Gastroesophageal sphincter (tissue), 4 donors: Measurements from ENCODE around the gene FAM98B. TPM values are rescaled to one million over a fixed set of nuclear protein-coding genes. Genes with fewer than 3 reads are reported as not detected.

ENCODE experiments used
- ATAC-seq: fragments of 150-250 bp; one replicate; pipeline ENCODE4 v1.9.1; 2016; ENCODE audit warnings: mild to moderate bottlenecking, moderate library complexity
- H3K27ac ChIP-seq, 4 donors: fragments of 200-600 bp; sonication (generic) in 3 of 4; 1 replicate in 3 of 4; 2 replicates in 1 of 4; pipeline ENCODE4 v1.5.1; 2016 to 2019
- H3K27me3 ChIP-seq: fragments of 200-600 bp; sonication (generic); one replicate; pipeline ENCODE4 v1.5.1; 2019
- H3K36me3 ChIP-seq, 2 donors: fragments of 200-600 bp; sonication (generic); one replicate each; pipeline ENCODE4 v1.5.1; 2019; ENCODE audit warnings: control low read depth in 1 of 2
- H3K4me1 ChIP-seq, 3 donors: fragments of 200-600 bp; sonication (generic); 1 replicate in 2 of 3; 2 replicates in 1 of 3; pipeline ENCODE4 v1.5.1; 2016 to 2019; ENCODE audit warnings: control low read depth in 2 of 3
- H3K4me3 ChIP-seq, 2 donors: fragments of 200-600 bp; sonication (generic); one replicate each; pipeline ENCODE4 v1.5.1; 2019; ENCODE audit warnings: mild to moderate bottlenecking in 1 of 2, moderate library complexity in 1 of 2
- H3K9me3 ChIP-seq, 3 donors: fragments of 200-600 bp; sonication (generic); one replicate each; pipeline ENCODE4 v1.5.1; 2017 to 2019; ENCODE audit warnings: control low read depth in 2 of 3
- EP300 ChIP-seq: sonication (generic); formaldehyde crosslinking; IDR thresholded peaks from one replicate; pipeline ENCODE4 v1.6.1; 2017; ENCODE audit warnings: antibody characterized with exemption, mild to moderate bottlenecking
- POLR2A ChIP-seq, 2 donors: fragments of 450-650 bp; IDR thresholded peaks; one replicate each; pipeline ENCODE4 v1.6.1; 2017; ENCODE audit warnings: antibody characterized with exemption in 2 of 2, mild to moderate bottlenecking in 2 of 2, moderate library complexity in 1 of 2
- POLR2AphosphoS5 ChIP-seq: sonication (generic); formaldehyde crosslinking; IDR thresholded peaks from one replicate; pipeline ENCODE4 v1.6.1; 2017; ENCODE audit warnings: antibody characterized with exemption
- WGBS, 2 donors: methylation state at CpG; one replicate each; pipeline ENCODE4 v1.1.5; 2018; ENCODE audit warnings: low coverage in 1 of 2; 5-methylcytosine and 5-hydroxymethylcytosine counted together
- total RNA-seq, 4 donors: library from RNA; depleted of rRNA; stranded (reverse); fragments of >200 nt; gene quantifications; one replicate each; pipeline ENCODE4 v1.1.0, GENCODE V29; 2016
- TF ChIP-seq, protein P1 (sequence below), 4 experiments: fragments of 200-600 bp in 2 of 4; fragments of 450-650 bp in 2 of 4; sonication (generic) in 1 of 4; IDR thresholded peaks; one replicate each; pipeline ENCODE4 v1.5.1; 2017 to 2019; ENCODE audit warnings: antibody characterized with exemption in 4 of 4, mild to moderate bottlenecking in 2 of 4, moderate library complexity in 2 of 4

Gene FAM98B
- total RNA-seq, 4 donors from 2014 or later = 10.6 to 15.6 (median 11.9) TPM

DNA sequence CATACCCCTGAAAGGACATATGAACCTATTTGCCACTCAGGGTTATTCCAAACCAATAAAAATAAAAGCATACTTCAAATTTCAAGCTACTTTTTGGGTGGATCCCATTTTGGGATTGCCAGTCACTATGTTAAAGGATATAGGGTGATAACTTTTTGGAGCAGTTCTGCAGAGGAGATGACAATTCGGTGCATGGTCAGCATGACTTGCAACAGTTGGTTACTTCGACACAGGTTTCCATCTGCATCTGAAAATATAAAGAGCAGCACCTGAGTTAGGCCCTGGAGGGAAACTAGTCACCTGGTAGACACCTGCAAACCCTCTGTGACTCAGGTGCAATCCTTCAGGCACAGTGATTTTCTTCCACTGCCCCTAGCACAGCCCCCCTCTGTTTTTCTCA lies 72.2 kb downstream of the FAM98B start:
- TF ChIP-seq POLR2A (IDR thresholded peaks at IDR 0.05) (no peak), EP300 (no peak), POLR2AphosphoS5 (no peak)
- TF ChIP-seq, protein P1, sequence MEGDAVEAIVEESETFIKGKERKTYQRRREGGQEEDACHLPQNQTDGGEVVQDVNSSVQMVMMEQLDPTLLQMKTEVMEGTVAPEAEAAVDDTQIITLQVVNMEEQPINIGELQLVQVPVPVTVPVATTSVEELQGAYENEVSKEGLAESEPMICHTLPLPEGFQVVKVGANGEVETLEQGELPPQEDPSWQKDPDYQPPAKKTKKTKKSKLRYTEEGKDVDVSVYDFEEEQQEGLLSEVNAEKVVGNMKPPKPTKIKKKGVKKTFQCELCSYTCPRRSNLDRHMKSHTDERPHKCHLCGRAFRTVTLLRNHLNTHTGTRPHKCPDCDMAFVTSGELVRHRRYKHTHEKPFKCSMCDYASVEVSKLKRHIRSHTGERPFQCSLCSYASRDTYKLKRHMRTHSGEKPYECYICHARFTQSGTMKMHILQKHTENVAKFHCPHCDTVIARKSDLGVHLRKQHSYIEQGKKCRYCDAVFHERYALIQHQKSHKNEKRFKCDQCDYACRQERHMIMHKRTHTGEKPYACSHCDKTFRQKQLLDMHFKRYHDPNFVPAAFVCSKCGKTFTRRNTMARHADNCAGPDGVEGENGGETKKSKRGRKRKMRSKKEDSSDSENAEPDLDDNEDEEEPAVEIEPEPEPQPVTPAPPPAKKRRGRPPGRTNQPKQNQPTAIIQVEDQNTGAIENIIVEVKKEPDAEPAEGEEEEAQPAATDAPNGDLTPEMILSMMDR (IDR thresholded peaks at IDR 0.05) = no peak
- 96% methylated on average over 2 of the region's 2 CpGs; no CpG with 5 or more reads in 1 of the 2 donors for WGBS, 2 donors
- H3K4me1 ChIP-seq = no peaks in the 10 kb centered on the region
- no peak overlapping the region for H3K27ac ChIP-seq
- H3K36me3 ChIP-seq = no peaks in the 10 kb centered on the region
- H3K4me3 ChIP-seq = no peak overlapping the region
- H3K9me3 ChIP-seq = no peaks in the 10 kb centered on the region
- no peak for ATAC-seq
- H3K27me3 ChIP-seq = no peaks in the 10 kb centered on the region

DNA sequence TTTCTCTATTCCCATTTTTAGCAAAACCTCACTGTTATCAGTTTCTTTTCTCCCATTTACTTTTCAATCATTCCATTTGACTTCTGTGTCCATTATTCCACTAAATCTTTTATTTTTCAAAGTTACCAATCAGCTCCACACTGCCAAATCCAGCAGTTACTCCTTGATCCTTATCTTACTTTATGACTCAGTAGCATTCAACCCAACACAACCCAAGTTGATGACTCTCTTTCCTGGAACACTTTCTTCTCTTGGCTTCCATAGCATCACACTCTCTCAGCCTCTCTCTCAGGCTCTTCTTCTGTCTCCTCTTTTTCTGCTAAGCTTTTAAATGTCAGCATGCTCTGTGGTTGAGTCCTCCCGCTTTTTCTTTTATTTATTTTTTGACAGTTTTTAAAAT lies 74.4 kb downstream of the FAM98B start:
- H3K9me3 ChIP-seq = no peaks in the 10 kb centered on the region
- no peaks in the 10 kb centered on the region for H3K27me3 ChIP-seq
- no peak overlapping the region for H3K4me3 ChIP-seq
- H3K27ac ChIP-seq = no peak overlapping the region
- WGBS, 2 donors = 88 to 91% methylated on average over 1 of the region's 1 CpG
- TF ChIP-seq POLR2A (IDR thresholded peaks at IDR 0.05) = no peak
- TF ChIP-seq EP300 = no peak
- TF ChIP-seq, protein P1 (IDR thresholded peaks at IDR 0.05) = no peak
- no peak for TF ChIP-seq POLR2AphosphoS5
- no peaks in the 10 kb centered on the region for H3K4me1 ChIP-seq
- H3K36me3 ChIP-seq = no peaks in the 10 kb centered on the region
- ATAC-seq = no peak

DNA sequence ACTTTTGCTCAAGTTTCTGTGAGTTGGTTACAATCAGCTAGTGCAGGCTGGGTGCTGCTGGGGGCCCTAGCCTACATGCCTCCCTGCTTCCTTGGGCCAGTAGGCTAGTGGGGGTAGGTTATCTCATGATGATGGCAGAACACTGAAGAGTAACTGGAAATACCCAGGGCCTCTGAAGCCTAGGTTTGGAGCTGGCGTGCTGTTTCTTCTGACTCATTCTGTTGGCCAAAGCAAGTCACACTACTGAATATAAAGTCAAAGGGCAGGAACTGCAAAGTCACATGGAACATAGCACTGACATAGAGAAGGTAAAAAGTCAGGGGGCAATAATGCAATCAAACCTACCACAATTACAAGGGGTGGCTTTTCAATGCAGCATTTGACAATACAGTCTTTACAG lies 76.2 kb downstream of the FAM98B start:
- H3K9me3 ChIP-seq = no peaks in the 10 kb centered on the region

DNA sequence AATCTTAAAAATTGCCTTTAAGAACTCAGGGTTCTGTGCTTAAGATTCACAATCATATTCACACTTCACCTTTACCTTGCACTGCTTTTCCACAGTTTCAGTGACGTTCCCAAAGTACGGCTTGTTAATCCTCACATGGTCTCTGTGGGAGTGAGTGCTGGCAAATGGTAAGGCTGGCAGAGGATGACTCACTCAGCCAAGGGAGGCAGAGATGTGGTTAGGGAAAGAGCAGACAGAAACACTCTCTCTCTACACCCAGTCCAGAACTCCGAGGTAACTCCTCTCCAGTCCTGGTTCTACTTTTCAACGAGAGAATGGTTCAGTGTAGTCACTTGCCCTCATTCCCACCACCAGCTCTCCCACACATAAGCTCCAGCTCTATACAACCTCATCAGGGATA lies 77.6 kb downstream of the FAM98B start:
- Histone ChIP-seq H3K4me1 (peaks cover 0 to 8% (median 0%) of the 10 kb centered on the region in 3 donors), H3K9me3 (no peaks in the 10 kb centered on the region), H3K36me3 (no peaks in the 10 kb centered on the region), H3K27me3 (no peaks in the 10 kb centered on the region), H3K4me3 (no peak overlapping the region), H3K27ac (no peak overlapping the region)
- no peak for ATAC-seq
- TF ChIP-seq EP300 (no peak), POLR2AphosphoS5 (no peak), POLR2A (IDR thresholded peaks at IDR 0.05) (no peak)
- TF ChIP-seq, protein P1 (IDR thresholded peaks at IDR 0.05) = no peak
- 69 to 76% methylated on average over 3 to 4 of the region's 4 CpGs for WGBS, 2 donors

More for the DNA sequence above, 76.2 kb downstream of the FAM98B start:
- no peak for ATAC-seq
- no peaks in the 10 kb centered on the region for H3K27me3 ChIP-seq
- TF ChIP-seq EP300 (no peak), POLR2A (IDR thresholded peaks at IDR 0.05) (no peak), POLR2AphosphoS5 (no peak)
- TF ChIP-seq, protein P1 (IDR thresholded peaks at IDR 0.05) = no peak
- H3K4me3 ChIP-seq = no peak overlapping the region
- no peaks in the 10 kb centered on the region for H3K36me3 ChIP-seq
- 100% methylated on average over 1 of the region's 1 CpG; no CpG with 5 or more reads in 1 of the 2 donors for WGBS, 2 donors
- H3K4me1 ChIP-seq = peaks cover 0 to under 1% (median 0%) of the 10 kb centered on the region in 3 donors
- no peak overlapping the region for H3K27ac ChIP-seq

DNA sequence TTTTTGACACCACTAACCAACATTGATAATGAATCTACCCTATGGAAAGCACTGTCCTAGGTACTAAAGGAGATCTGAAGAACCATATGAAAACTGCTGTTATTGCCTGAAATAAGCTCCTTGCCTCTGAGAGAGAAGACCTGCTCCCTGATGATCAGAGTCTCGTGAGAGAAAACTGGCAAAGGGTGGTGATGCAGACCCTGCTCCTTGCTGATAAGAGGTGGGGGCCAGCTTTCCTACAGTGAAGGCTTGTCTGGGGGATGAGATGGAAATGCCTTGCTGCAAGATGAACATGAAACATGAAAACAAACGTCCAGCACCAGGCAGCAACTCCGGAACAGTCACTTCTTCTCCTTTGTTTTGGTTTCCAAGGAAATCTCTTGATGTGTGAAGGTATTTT lies 78.8 kb downstream of the FAM98B start:
- no peak for ATAC-seq
- TF ChIP-seq POLR2A (IDR thresholded peaks at IDR 0.05) (no peak), POLR2AphosphoS5 (no peak), EP300 (no peak)
- TF ChIP-seq, protein P1 (IDR thresholded peaks at IDR 0.05) = no peak
- H3K27ac ChIP-seq = no peak overlapping the region

More for the DNA sequence above, 78.8 kb downstream of the FAM98B start:
- Histone ChIP-seq H3K36me3 (no peaks in the 10 kb centered on the region), H3K27me3 (no peaks in the 10 kb centered on the region), H3K4me3 (no peak overlapping the region), H3K9me3 (no peaks in the 10 kb centered on the region), H3K4me1 (peaks cover 0 to 8% (median 0%) of the 10 kb centered on the region in 3 donors)
- WGBS, 2 donors = 63 to 88% methylated on average over 2 to 3 of the region's 3 CpGs
